ENCODE results near the gene TSPAN5.

DNA sequence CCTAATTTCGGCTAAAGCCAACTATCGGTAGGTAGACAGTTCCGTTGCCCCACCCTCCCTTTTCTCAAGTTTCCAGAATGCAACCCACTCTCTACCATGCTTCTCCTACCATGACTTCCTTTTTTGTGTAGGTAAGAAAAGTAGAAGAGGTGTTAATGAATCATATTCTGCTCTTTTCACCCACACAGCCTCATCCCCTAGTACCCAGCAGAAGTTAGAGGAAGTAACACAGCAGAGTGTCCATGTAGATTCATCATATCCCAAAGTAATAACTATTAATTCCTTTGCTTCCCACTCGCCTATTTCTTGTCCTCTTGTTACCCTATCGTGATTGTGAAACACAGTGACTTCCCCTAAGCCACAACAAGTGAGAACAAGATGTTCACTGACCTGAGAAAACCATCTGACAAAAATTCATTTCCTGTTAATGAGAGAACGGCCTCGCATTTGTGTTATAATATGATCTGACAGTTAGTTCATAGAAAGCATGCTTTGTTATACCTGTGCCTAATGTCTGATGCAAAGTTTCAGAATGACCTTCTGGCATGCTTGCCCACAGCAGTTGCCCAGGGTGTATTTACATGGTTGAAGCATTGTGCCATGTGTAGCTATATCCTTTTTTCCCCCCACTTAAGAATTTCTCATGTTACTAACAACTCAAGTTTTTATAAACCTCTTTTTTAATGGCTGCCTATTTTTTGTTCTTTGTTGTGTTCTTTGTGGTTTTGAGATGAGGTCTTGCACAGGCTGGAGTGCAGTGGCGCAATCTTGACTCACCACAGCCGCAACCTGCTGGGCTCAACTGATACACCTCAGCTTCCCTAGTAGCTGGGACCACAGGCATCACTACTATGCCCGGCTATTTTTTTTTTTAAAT is 211.7 kb downstream of the TSPAN5 start:
- TF ChIP-seq, protein P1, sequence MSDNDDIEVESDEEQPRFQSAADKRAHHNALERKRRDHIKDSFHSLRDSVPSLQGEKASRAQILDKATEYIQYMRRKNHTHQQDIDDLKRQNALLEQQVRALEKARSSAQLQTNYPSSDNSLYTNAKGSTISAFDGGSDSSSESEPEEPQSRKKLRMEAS (IDR thresholded peaks at IDR 0.05; ENCODE audit: low read depth), result no peak
- TF ChIP-seq, protein P2, sequence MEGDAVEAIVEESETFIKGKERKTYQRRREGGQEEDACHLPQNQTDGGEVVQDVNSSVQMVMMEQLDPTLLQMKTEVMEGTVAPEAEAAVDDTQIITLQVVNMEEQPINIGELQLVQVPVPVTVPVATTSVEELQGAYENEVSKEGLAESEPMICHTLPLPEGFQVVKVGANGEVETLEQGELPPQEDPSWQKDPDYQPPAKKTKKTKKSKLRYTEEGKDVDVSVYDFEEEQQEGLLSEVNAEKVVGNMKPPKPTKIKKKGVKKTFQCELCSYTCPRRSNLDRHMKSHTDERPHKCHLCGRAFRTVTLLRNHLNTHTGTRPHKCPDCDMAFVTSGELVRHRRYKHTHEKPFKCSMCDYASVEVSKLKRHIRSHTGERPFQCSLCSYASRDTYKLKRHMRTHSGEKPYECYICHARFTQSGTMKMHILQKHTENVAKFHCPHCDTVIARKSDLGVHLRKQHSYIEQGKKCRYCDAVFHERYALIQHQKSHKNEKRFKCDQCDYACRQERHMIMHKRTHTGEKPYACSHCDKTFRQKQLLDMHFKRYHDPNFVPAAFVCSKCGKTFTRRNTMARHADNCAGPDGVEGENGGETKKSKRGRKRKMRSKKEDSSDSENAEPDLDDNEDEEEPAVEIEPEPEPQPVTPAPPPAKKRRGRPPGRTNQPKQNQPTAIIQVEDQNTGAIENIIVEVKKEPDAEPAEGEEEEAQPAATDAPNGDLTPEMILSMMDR (IDR thresholded peaks at IDR 0.05), result no peak
- TF ChIP-seq GABPA (IDR thresholded peaks at IDR 0.05; ENCODE audit: low read depth) (no peak), JUND (IDR thresholded peaks at IDR 0.05) (no peak), RCOR1 (IDR thresholded peaks at IDR 0.05; ENCODE audit: low read length) (no peak), POLR2AphosphoS5 (IDR thresholded peaks at IDR 0.05; ENCODE audit: low read depth, low read length) (no peak), EP300 (IDR thresholded peaks at IDR 0.05; ENCODE audit: borderline replicate concordance in 1 of 2, low read depth in 1 of 2, low read length in 1 of 2) (no peak), EZH2phosphoT487 (IDR thresholded peaks at IDR 0.05; ENCODE audit: borderline replicate concordance, low read depth) (no peak)
- TF ChIP-seq, protein P3, sequence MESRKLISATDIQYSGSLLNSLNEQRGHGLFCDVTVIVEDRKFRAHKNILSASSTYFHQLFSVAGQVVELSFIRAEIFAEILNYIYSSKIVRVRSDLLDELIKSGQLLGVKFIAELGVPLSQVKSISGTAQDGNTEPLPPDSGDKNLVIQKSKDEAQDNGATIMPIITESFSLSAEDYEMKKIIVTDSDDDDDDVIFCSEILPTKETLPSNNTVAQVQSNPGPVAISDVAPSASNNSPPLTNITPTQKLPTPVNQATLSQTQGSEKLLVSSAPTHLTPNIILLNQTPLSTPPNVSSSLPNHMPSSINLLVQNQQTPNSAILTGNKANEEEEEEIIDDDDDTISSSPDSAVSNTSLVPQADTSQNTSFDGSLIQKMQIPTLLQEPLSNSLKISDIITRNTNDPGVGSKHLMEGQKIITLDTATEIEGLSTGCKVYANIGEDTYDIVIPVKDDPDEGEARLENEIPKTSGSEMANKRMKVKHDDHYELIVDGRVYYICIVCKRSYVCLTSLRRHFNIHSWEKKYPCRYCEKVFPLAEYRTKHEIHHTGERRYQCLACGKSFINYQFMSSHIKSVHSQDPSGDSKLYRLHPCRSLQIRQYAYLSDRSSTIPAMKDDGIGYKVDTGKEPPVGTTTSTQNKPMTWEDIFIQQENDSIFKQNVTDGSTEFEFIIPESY (IDR thresholded peaks at IDR 0.05; ENCODE audit: borderline replicate concordance, low read depth), result no peak
- TF ChIP-seq, protein P4, sequence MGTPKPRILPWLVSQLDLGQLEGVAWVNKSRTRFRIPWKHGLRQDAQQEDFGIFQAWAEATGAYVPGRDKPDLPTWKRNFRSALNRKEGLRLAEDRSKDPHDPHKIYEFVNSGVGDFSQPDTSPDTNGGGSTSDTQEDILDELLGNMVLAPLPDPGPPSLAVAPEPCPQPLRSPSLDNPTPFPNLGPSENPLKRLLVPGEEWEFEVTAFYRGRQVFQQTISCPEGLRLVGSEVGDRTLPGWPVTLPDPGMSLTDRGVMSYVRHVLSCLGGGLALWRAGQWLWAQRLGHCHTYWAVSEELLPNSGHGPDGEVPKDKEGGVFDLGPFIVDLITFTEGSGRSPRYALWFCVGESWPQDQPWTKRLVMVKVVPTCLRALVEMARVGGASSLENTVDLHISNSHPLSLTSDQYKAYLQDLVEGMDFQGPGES (IDR thresholded peaks at IDR 0.05; ENCODE audit: low read depth, low read length), result no peak
- TF ChIP-seq, protein P5, sequence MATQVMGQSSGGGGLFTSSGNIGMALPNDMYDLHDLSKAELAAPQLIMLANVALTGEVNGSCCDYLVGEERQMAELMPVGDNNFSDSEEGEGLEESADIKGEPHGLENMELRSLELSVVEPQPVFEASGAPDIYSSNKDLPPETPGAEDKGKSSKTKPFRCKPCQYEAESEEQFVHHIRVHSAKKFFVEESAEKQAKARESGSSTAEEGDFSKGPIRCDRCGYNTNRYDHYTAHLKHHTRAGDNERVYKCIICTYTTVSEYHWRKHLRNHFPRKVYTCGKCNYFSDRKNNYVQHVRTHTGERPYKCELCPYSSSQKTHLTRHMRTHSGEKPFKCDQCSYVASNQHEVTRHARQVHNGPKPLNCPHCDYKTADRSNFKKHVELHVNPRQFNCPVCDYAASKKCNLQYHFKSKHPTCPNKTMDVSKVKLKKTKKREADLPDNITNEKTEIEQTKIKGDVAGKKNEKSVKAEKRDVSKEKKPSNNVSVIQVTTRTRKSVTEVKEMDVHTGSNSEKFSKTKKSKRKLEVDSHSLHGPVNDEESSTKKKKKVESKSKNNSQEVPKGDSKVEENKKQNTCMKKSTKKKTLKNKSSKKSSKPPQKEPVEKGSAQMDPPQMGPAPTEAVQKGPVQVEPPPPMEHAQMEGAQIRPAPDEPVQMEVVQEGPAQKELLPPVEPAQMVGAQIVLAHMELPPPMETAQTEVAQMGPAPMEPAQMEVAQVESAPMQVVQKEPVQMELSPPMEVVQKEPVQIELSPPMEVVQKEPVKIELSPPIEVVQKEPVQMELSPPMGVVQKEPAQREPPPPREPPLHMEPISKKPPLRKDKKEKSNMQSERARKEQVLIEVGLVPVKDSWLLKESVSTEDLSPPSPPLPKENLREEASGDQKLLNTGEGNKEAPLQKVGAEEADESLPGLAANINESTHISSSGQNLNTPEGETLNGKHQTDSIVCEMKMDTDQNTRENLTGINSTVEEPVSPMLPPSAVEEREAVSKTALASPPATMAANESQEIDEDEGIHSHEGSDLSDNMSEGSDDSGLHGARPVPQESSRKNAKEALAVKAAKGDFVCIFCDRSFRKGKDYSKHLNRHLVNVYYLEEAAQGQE (IDR thresholded peaks at IDR 0.05; ENCODE audit: low read depth, low read length), result no peak

Measured in SK-N-SH (cell line).